HG03439 (cell line): ENCODE data around the gene FAM98B.

Experiments used
- ATAC-seq: cut with Tn5 transposase; IDR thresholded peaks from one replicate; pipeline ENCODE4 v1.9.1; 2021; ENCODE audit warnings: mild to moderate bottlenecking, moderate library complexity; ENCODE audit not compliant: unreplicated experiment

The FAM98B gene

GRCh38 chr15:38504680-38505467 is 50.9 kb downstream of the FAM98B start:
- ATAC-seq: no peak

GRCh38 chr15:38506997-38507396 is 53.1 kb downstream of the FAM98B start:
- no peak for ATAC-seq

- no peak for ATAC-seq
Measured at GRCh38 chr15:38507570-38507969, 53.6 kb downstream of the FAM98B start.

GRCh38 chr15:38508647-38509046 is 54.7 kb downstream of the FAM98B start:
- no peak for ATAC-seq

- ATAC-seq: no peak
Measured at GRCh38 chr15:38509152-38509551, 55.2 kb downstream of the FAM98B start.

- ATAC-seq: no peak
Measured at GRCh38 chr15:38512901-38513300, 59.0 kb downstream of the FAM98B start.

GRCh38 chr15:38514601-38515000 is 60.7 kb downstream of the FAM98B start:
- peak; percentile 50 for ATAC-seq

- no peak for ATAC-seq
Measured at GRCh38 chr15:38516626-38517025, 62.7 kb downstream of the FAM98B start.

- no peak for ATAC-seq
Measured at GRCh38 chr15:38517312-38517975, 63.5 kb downstream of the FAM98B start.

GRCh38 chr15:38518084-38518483 is 64.2 kb downstream of the FAM98B start:
- no peak for ATAC-seq

GRCh38 chr15:38520035-38520434 is 66.1 kb downstream of the FAM98B start:
- ATAC-seq: no peak

GRCh38 chr15:38521316-38521715 is 67.4 kb downstream of the FAM98B start:
- ATAC-seq: no peak

- ATAC-seq: no peak
Measured at GRCh38 chr15:38522922-38523321, 69.0 kb downstream of the FAM98B start.

GRCh38 chr15:38524156-38524555 is 70.2 kb downstream of the FAM98B start:
- no peak for ATAC-seq

- ATAC-seq: no peak
Measured at GRCh38 chr15:38525489-38525888, 71.6 kb downstream of the FAM98B start.

GRCh38 chr15:38526158-38526557 is 72.2 kb downstream of the FAM98B start:
- ATAC-seq: no peak

- ATAC-seq: no peak
Measured at GRCh38 chr15:38528294-38528693, 74.4 kb downstream of the FAM98B start.

GRCh38 chr15:38530113-38530512 is 76.2 kb downstream of the FAM98B start:
- ATAC-seq: no peak

- no peak for ATAC-seq
Measured at GRCh38 chr15:38531509-38531908, 77.6 kb downstream of the FAM98B start.

- ATAC-seq: no peak
Measured at GRCh38 chr15:38532728-38533127, 78.8 kb downstream of the FAM98B start.

- ATAC-seq: no peak
Measured at GRCh38 chr15:38533416-38533915, 79.5 kb downstream of the FAM98B start.

- no peak for ATAC-seq
Measured at GRCh38 chr15:38533926-38534325, 80.0 kb downstream of the FAM98B start.
